ENCODE results near the gene KIAA1217. TPM values are rescaled to one million over a fixed set of nuclear protein-coding genes. Genes with fewer than 3 reads are reported as not detected.
A peak's percentile ranks its signal among the peaks of the same experiment; 100 is the strongest.

Gene KIAA1217
- total RNA-seq, 1 donor from 2014 or later: 54.3 TPM

- Histone ChIP-seq H3K36me3 (no peaks in the 10 kb centered on the region), H3K4me3 (no peak overlapping the region), H3K9me3 (no peaks in the 10 kb centered on the region), H3K4me1 (no peaks in the 10 kb centered on the region), H3K27me3 (no peaks in the 10 kb centered on the region), H3K27ac (no peak overlapping the region)
- TF ChIP-seq POLR2AphosphoS5 (IDR thresholded peaks at IDR 0.05; ENCODE audit: insufficient read depth in 1 of 2, low read depth in 1 of 2): no peak
- TF ChIP-seq POLR2A (IDR thresholded peaks at IDR 0.05): no peak
- TF ChIP-seq, protein P1, sequence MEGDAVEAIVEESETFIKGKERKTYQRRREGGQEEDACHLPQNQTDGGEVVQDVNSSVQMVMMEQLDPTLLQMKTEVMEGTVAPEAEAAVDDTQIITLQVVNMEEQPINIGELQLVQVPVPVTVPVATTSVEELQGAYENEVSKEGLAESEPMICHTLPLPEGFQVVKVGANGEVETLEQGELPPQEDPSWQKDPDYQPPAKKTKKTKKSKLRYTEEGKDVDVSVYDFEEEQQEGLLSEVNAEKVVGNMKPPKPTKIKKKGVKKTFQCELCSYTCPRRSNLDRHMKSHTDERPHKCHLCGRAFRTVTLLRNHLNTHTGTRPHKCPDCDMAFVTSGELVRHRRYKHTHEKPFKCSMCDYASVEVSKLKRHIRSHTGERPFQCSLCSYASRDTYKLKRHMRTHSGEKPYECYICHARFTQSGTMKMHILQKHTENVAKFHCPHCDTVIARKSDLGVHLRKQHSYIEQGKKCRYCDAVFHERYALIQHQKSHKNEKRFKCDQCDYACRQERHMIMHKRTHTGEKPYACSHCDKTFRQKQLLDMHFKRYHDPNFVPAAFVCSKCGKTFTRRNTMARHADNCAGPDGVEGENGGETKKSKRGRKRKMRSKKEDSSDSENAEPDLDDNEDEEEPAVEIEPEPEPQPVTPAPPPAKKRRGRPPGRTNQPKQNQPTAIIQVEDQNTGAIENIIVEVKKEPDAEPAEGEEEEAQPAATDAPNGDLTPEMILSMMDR (IDR thresholded peaks at IDR 0.05): no peak
- intact Hi-C loops (cut with DNase I): no loop called here
- no peak for DNase-seq (ENCODE audit: extremely low spot score in 2 of 2)
Observed at GRCh38 chr10:24311888-24312287, 103.0 kb downstream of the KIAA1217 start.

- Histone ChIP-seq H3K27me3 (no peaks in the 10 kb centered on the region), H3K9me3 (no peaks in the 10 kb centered on the region), H3K4me1 (no peaks in the 10 kb centered on the region), H3K27ac (no peak overlapping the region), H3K4me3 (no peak overlapping the region), H3K36me3 (no peaks in the 10 kb centered on the region)
- no peak for DNase-seq (ENCODE audit: extremely low spot score in 2 of 2)
- TF ChIP-seq POLR2AphosphoS5 (IDR thresholded peaks at IDR 0.05; ENCODE audit: insufficient read depth in 1 of 2, low read depth in 1 of 2) (no peak), POLR2A (IDR thresholded peaks at IDR 0.05) (no peak)
- TF ChIP-seq, protein P1 (IDR thresholded peaks at IDR 0.05): no peak
- intact Hi-C loops (cut with DNase I): no loop called here
Observed at GRCh38 chr10:24313283-24313682, 104.3 kb downstream of the KIAA1217 start.

GRCh38 chr10:24315211-24315610, 106.3 kb downstream of the KIAA1217 start:
- H3K27ac ChIP-seq: no peak overlapping the region
- intact Hi-C loops (cut with DNase I): no loop called here
- H3K36me3 ChIP-seq: no peaks in the 10 kb centered on the region
- no peak overlapping the region for H3K4me3 ChIP-seq
- no peaks in the 10 kb centered on the region for H3K4me1 ChIP-seq
- no peaks in the 10 kb centered on the region for H3K9me3 ChIP-seq
- no peaks in the 10 kb centered on the region for H3K27me3 ChIP-seq
- TF ChIP-seq POLR2AphosphoS5 (IDR thresholded peaks at IDR 0.05; ENCODE audit: insufficient read depth in 1 of 2, low read depth in 1 of 2) (no peak), POLR2A (IDR thresholded peaks at IDR 0.05) (no peak)
- TF ChIP-seq, protein P1 (IDR thresholded peaks at IDR 0.05): no peak
- no peak for DNase-seq (ENCODE audit: extremely low spot score in 2 of 2)

DNA sequence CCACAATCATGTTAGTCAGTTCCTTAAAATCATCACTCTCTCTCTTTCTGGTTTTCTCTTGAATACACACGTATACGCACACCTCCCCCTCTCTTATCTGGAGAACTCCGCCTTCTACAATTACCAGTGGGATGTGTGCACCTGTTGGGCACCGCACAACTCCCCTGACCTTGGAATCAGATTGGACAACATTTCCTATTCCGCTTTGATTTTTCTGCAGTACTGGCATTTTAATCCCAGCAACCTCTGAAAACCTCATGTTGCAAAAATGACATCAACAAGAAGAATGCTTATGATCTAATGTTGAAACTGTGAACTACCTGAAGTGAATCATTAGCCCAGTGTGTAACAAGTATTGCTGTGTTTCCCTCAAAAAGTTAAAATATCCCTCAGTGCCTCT, 109.6 kb downstream of the KIAA1217 start:
- H3K27ac ChIP-seq: no peak overlapping the region
- no peaks in the 10 kb centered on the region for H3K27me3 ChIP-seq
- peak in 1 of 2 donors; percentile 43 for DNase-seq (ENCODE audit: extremely low spot score in 2 of 2)
- no peaks in the 10 kb centered on the region for H3K4me1 ChIP-seq
- no peaks in the 10 kb centered on the region for H3K36me3 ChIP-seq
- no peak overlapping the region for H3K4me3 ChIP-seq
- intact Hi-C loops (cut with DNase I): no loop called here
- TF ChIP-seq POLR2AphosphoS5 (IDR thresholded peaks at IDR 0.05; ENCODE audit: insufficient read depth in 1 of 2, low read depth in 1 of 2) (no peak), POLR2A (IDR thresholded peaks at IDR 0.05) (no peak)
- TF ChIP-seq, protein P1 (IDR thresholded peaks at IDR 0.05): no peak
- no peaks in the 10 kb centered on the region for H3K9me3 ChIP-seq

DNA sequence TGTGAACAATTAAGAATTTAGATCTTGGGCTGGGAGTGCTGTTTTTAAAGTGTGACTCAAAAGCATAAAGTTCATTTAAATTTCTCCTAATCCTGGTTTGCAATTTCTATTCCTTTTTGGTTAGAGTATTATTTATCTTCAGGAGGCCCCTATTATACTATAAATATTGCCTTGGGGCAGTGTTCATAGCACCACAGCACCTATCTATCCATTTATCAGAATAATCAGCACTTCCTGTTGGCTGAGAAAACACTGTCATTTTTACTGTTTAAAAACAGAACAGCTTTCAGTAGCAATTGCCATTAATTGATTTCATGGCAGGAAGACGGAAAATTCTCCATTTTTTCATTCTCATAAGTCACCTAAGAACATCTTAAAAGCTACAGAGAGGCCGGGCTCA, 111.4 kb downstream of the KIAA1217 start:
- intact Hi-C loops (cut with DNase I): no loop called here
- no peaks in the 10 kb centered on the region for H3K36me3 ChIP-seq
- no peak for TF ChIP-seq POLR2AphosphoS5 (IDR thresholded peaks at IDR 0.05; ENCODE audit: insufficient read depth in 1 of 2, low read depth in 1 of 2)
- TF ChIP-seq, protein P1 (IDR thresholded peaks at IDR 0.05): no peak
- no peak for TF ChIP-seq POLR2A (IDR thresholded peaks at IDR 0.05)
- H3K27ac ChIP-seq: no peak overlapping the region
- H3K27me3 ChIP-seq: no peaks in the 10 kb centered on the region
- H3K4me3 ChIP-seq: no peak overlapping the region
- DNase-seq (ENCODE audit: extremely low spot score in 2 of 2): no peak
- no peaks in the 10 kb centered on the region for H3K9me3 ChIP-seq
- H3K4me1 ChIP-seq: no peaks in the 10 kb centered on the region
